H4 (cell line): ENCODE data around the gene UBASH3A. TPM values are rescaled to one million over a fixed set of nuclear protein-coding genes. Genes with fewer than 3 reads are reported as not detected.

Source experiments
- DNase-seq: peaks from one replicate; pipeline ENCODE4 v3.0.0-alpha.2; 2015; ENCODE audit warnings: low spot score
- total RNA-seq: library from RNA; depleted of rRNA; stranded (reverse); fragments of >200 nt; shearing (Covaris generic); gene quantifications from 2 replicates; pipeline ENCODE4 v1.2.3, GENCODE V29; 2014

The UBASH3A gene
- total RNA-seq, 1 experiment from 2014 or later, result not detected

GRCh38 chr21:42411197-42411869 is 7.6 kb downstream of the UBASH3A start:
- no peak for DNase-seq

GRCh38 chr21:42411891-42412635 is 8.4 kb downstream of the UBASH3A start:
- no peak for DNase-seq

- DNase-seq, result no peak
Observed at GRCh38 chr21:42412636-42412933, 8.9 kb downstream of the UBASH3A start.

- no peak for DNase-seq
Observed at GRCh38 chr21:42413093-42413492, 9.4 kb downstream of the UBASH3A start.

- DNase-seq, result no peak
Observed at GRCh38 chr21:42413500-42413899, 9.8 kb downstream of the UBASH3A start.

- DNase-seq, result no peak
Observed at GRCh38 chr21:42414066-42414465, 10.4 kb downstream of the UBASH3A start.

GRCh38 chr21:42414553-42414927 is 10.8 kb downstream of the UBASH3A start:
- DNase-seq, result no peak

- peak; percentile 92 for DNase-seq
Observed at GRCh38 chr21:42414928-42415769, 11.4 kb downstream of the UBASH3A start.

GRCh38 chr21:42417533-42417932 is 13.8 kb downstream of the UBASH3A start:
- no peak for DNase-seq

- DNase-seq, result no peak
Observed at GRCh38 chr21:42418886-42419285, 15.2 kb downstream of the UBASH3A start.

GRCh38 chr21:42419845-42420244 is 16.1 kb downstream of the UBASH3A start:
- no peak for DNase-seq

- DNase-seq, result no peak
Observed at GRCh38 chr21:42421018-42421793, 17.5 kb downstream of the UBASH3A start.

GRCh38 chr21:42423197-42423675 is 19.5 kb downstream of the UBASH3A start:
- no peak for DNase-seq

GRCh38 chr21:42423685-42424084 is 20.0 kb downstream of the UBASH3A start:
- no peak for DNase-seq

- DNase-seq, result no peak
Observed at GRCh38 chr21:42424914-42425541, 21.3 kb downstream of the UBASH3A start.

- DNase-seq, result no peak
Observed at GRCh38 chr21:42425591-42425990, 21.9 kb downstream of the UBASH3A start.

GRCh38 chr21:42426424-42426823 is 22.7 kb downstream of the UBASH3A start:
- no peak for DNase-seq

- DNase-seq, result no peak
Observed at GRCh38 chr21:42426876-42427480, 23.3 kb downstream of the UBASH3A start.

GRCh38 chr21:42427809-42428419 is 24.2 kb downstream of the UBASH3A start:
- DNase-seq, result no peak

GRCh38 chr21:42429021-42429420 is 25.3 kb downstream of the UBASH3A start:
- DNase-seq, result no peak
